AG09309 (cell line): ENCODE measurements around the gene ARHGEF39.

ENCODE experiments used
- DNase-seq: peaks from one replicate; pipeline ENCODE4 v3.0.0-alpha.2; 2010; ENCODE audit warnings: low read depth
- H3K4me3 ChIP-seq: 2 replicates; pipeline ENCODE4 v1.5.1; 2011; ENCODE audit warnings: mild to moderate bottlenecking, low read depth, low read length, moderate library complexity; ENCODE audit not compliant: control insufficient read depth
- CTCF ChIP-seq: IDR thresholded peaks from 2 replicates; pipeline ENCODE4 v1.5.1; 2011; ENCODE audit warnings: mild to moderate bottlenecking, low read depth, low read length, inconsistent platforms; ENCODE audit not compliant: insufficient read depth, control insufficient read depth; ENCODE audit errors: missing control alignments

ARHGEF39 gene

GRCh38 chr9:35664531-35665470, at the start of gene ARHGEF39:
Gene ARHGEF39 (minus strand): TSS chr9:35665195. CDS start chr9:35665169, 26 bp downstream.
- peak within 1 kb of the TSS; percentile 69 for H3K4me3 ChIP-seq
- DNase-seq = no peak
- TF ChIP-seq CTCF = peak; percentile 7

- TF ChIP-seq CTCF = no peak
- H3K4me3 ChIP-seq = no peak overlapping the region
- no peak for DNase-seq
Measured at GRCh38 chr9:35714123-35714522, 49.1 kb upstream of the ARHGEF39 start.

- no peak for TF ChIP-seq CTCF
- H3K4me3 ChIP-seq = no peak overlapping the region
- DNase-seq = no peak
Measured at GRCh38 chr9:35713578-35713977, 48.6 kb upstream of the ARHGEF39 start.

GRCh38 chr9:35712762-35713400, 47.9 kb upstream of the ARHGEF39 start:
- TF ChIP-seq CTCF = no peak
- DNase-seq = no peak

GRCh38 chr9:35711501-35712428, 46.8 kb upstream of the ARHGEF39 start:
- TF ChIP-seq CTCF = no peak
- DNase-seq = no peak
- no peak overlapping the region for H3K4me3 ChIP-seq

More at GRCh38 chr9:35712762-35713400, 47.9 kb upstream of the ARHGEF39 start:
- H3K4me3 ChIP-seq = no peak overlapping the region
